Natural killer cell (primary cell): Measurements from ENCODE around the gene PKHD1. TPM values are rescaled to one million over a fixed set of nuclear protein-coding genes. Genes with fewer than 3 reads are reported as not detected.

Experiments
- ATAC-seq, 3 donors: fragments of 150-1000 bp in 2 of 3; fragments of 200-7000 bp in 1 of 3; cut with Tn5 transposase; 1 replicate in 1 of 3; 2 replicates in 2 of 3; pipeline ENCODE4 v1.10.0; 2021; ENCODE audit warnings: mild to moderate bottlenecking in 2 of 3, moderate library complexity in 2 of 3
- DNase-seq, 2 donors: peaks; one replicate each; pipeline versions ENCODE4 v3.0.0 to v3.0.0-alpha.2; 2013 to 2021; ENCODE audit warnings: mixed read lengths in 1 of 2
- H3K27ac ChIP-seq: one replicate; pipeline ENCODE4 v1.5.1; 2013; ENCODE audit warnings: mild to moderate bottlenecking, low read length
- H3K27me3 ChIP-seq: one replicate; pipeline ENCODE4 v1.6.1; 2013; ENCODE audit warnings: low read length; ENCODE audit not compliant: control insufficient read depth, insufficient read depth
- H3K36me3 ChIP-seq: one replicate; pipeline ENCODE4 v1.6.1; 2013; ENCODE audit warnings: low read length; ENCODE audit not compliant: control insufficient read depth, insufficient read depth
- H3K4me1 ChIP-seq: one replicate; pipeline ENCODE4 v1.6.1; 2013; ENCODE audit warnings: low read length; ENCODE audit not compliant: control insufficient read depth, insufficient read depth
- H3K4me3 ChIP-seq: one replicate; pipeline ENCODE4 v1.5.1; 2013; ENCODE audit warnings: low read length
- H3K9me3 ChIP-seq: one replicate; pipeline ENCODE4 v1.6.1; 2013; ENCODE audit warnings: low read length; ENCODE audit not compliant: control insufficient read depth, insufficient read depth
- H3K27ac Mint-ChIP-seq, 2 donors: one replicate each; pipeline ENCODE4 v1.8.0; 2022; ENCODE audit warnings: mild to moderate bottlenecking in 2 of 2, mixed read lengths in 2 of 2, moderate library complexity in 1 of 2
- H3K27me3 Mint-ChIP-seq, 2 donors: one replicate each; pipeline ENCODE4 v1.8.0; 2022; ENCODE audit warnings: low read depth in 2 of 2, mixed read lengths in 2 of 2
- H3K36me3 Mint-ChIP-seq: one replicate; pipeline ENCODE4 v1.8.0; 2022; ENCODE audit warnings: mixed read lengths
- H3K4me1 Mint-ChIP-seq, 2 donors: one replicate each; pipeline ENCODE4 v1.8.0; 2022; ENCODE audit warnings: mixed read lengths in 2 of 2
- H3K4me3 Mint-ChIP-seq: one replicate; pipeline ENCODE4 v1.8.0; 2022; ENCODE audit warnings: mild to moderate bottlenecking, moderate library complexity, mixed read lengths
- H3K9me3 Mint-ChIP-seq, 2 donors: one replicate each; pipeline ENCODE4 v1.8.0; 2022; ENCODE audit warnings: mixed read lengths in 2 of 2
- WGBS: methylation state at CpG from one replicate; pipeline ENCODE4 v1.1.7; 2013; ENCODE audit warnings: missing lambda C conversion rate; ENCODE audit not compliant: insufficient coverage; 5-methylcytosine and 5-hydroxymethylcytosine counted together
- intact Hi-C: fragments of 100-400 bp; cut with micrococcal nuclease; formaldehyde crosslinking; loops from one replicate; pipeline ENCODE4 v1.14.2; 2022
- total RNA-seq, 4 donors: library from RNA; stranded (reverse); fragments of 120-200 nt in 1 of 4; gene quantifications; one replicate each; pipeline versions ENCODE4 v1.2.3 to v1.2.4, GENCODE V29; 2013 to 2022
- TF ChIP-seq, protein P1 (sequence below): fragments of 200-600 bp; IDR thresholded peaks from one replicate; pipeline ENCODE4 v1.8.0; 2022; ENCODE audit warnings: antibody characterized with exemption

PKHD1 gene
- total RNA-seq, 3 donors from 2014 or later (not counting 1 experiment from before 2014, with no cell fraction given): not detected

DNA sequence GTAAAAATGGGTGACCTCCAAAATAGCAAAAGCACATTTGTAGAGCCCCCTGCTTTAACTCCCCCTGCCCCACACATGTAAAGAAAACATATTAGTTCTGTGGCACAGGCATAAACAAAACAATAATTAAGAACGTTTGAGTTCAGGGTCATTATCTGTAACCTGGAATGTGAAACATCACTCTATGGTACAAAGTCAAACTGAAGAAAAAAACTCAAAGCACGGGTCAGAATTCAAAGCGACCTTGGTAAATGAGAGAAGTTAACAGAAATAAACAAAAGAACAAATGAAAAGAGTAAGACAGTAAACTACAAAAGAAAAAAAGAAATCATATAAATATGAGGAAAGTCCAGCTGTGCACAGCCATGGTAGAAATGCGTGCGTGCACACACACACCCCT is 67.5 kb downstream of the PKHD1 start:
- DNase-seq: no peak
- H3K9me3 ChIP-seq: no peaks in the 10 kb centered on the region
- H3K36me3 ChIP-seq: no peaks in the 10 kb centered on the region
- Mint-ChIP-seq H3K9me3 (no peaks in the 10 kb centered on the region), H3K4me3 (no peak overlapping the region), H3K27me3 (peaks cover 2 to 15% of the 10 kb centered on the region in 2 donors), H3K36me3 (no peaks in the 10 kb centered on the region), H3K27ac (no peak overlapping the region), H3K4me1 (no peaks in the 10 kb centered on the region)
- H3K4me1 ChIP-seq: no peaks in the 10 kb centered on the region
- no peak overlapping the region for H3K27ac ChIP-seq
- no peak for ATAC-seq
- 88% methylated on average over 4 of the region's 5 CpGs for WGBS
- TF ChIP-seq, protein P1, sequence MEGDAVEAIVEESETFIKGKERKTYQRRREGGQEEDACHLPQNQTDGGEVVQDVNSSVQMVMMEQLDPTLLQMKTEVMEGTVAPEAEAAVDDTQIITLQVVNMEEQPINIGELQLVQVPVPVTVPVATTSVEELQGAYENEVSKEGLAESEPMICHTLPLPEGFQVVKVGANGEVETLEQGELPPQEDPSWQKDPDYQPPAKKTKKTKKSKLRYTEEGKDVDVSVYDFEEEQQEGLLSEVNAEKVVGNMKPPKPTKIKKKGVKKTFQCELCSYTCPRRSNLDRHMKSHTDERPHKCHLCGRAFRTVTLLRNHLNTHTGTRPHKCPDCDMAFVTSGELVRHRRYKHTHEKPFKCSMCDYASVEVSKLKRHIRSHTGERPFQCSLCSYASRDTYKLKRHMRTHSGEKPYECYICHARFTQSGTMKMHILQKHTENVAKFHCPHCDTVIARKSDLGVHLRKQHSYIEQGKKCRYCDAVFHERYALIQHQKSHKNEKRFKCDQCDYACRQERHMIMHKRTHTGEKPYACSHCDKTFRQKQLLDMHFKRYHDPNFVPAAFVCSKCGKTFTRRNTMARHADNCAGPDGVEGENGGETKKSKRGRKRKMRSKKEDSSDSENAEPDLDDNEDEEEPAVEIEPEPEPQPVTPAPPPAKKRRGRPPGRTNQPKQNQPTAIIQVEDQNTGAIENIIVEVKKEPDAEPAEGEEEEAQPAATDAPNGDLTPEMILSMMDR: no peak
- intact Hi-C loops: loop anchor here (10.0 kb wide), 1 partner anchor 165 kb away; no protein-coding TSS in a partner anchor
- H3K27me3 ChIP-seq: no peaks in the 10 kb centered on the region
- no peak overlapping the region for H3K4me3 ChIP-seq

DNA sequence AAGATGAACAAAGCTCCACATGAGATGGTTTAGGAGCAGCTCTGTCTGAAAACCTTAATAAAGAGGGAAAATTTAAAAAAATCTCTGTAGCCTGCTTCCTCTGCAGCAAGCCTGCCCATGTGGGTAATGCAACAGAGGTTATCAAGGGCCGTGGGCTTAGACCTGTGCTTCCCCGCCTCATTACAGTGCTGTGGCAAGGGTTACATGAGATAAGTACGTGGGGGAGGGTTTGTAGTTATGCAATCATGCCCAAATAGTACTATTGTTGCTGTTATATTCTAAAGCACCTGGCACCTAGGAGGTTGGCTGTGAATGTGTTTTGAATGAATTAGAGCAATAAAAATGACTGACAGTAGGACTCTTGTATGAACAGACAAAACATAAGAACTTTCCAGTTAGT is 68.3 kb downstream of the PKHD1 start:
- DNase-seq (no peak), ATAC-seq (no peak)
- Histone ChIP-seq H3K4me1 (no peaks in the 10 kb centered on the region), H3K9me3 (no peaks in the 10 kb centered on the region), H3K4me3 (no peak overlapping the region), H3K36me3 (no peaks in the 10 kb centered on the region), H3K27ac (no peak overlapping the region), H3K27me3 (no peaks in the 10 kb centered on the region)
- intact Hi-C loops: no loop called here
- Mint-ChIP-seq H3K27me3 (peaks cover 7 to 15% of the 10 kb centered on the region in 2 donors), H3K9me3 (no peaks in the 10 kb centered on the region), H3K4me1 (no peaks in the 10 kb centered on the region), H3K4me3 (no peak overlapping the region), H3K27ac (no peak overlapping the region), H3K36me3 (no peaks in the 10 kb centered on the region)
- 81% methylated on average over 2 of the region's 3 CpGs for WGBS
- TF ChIP-seq, protein P1: no peak

DNA sequence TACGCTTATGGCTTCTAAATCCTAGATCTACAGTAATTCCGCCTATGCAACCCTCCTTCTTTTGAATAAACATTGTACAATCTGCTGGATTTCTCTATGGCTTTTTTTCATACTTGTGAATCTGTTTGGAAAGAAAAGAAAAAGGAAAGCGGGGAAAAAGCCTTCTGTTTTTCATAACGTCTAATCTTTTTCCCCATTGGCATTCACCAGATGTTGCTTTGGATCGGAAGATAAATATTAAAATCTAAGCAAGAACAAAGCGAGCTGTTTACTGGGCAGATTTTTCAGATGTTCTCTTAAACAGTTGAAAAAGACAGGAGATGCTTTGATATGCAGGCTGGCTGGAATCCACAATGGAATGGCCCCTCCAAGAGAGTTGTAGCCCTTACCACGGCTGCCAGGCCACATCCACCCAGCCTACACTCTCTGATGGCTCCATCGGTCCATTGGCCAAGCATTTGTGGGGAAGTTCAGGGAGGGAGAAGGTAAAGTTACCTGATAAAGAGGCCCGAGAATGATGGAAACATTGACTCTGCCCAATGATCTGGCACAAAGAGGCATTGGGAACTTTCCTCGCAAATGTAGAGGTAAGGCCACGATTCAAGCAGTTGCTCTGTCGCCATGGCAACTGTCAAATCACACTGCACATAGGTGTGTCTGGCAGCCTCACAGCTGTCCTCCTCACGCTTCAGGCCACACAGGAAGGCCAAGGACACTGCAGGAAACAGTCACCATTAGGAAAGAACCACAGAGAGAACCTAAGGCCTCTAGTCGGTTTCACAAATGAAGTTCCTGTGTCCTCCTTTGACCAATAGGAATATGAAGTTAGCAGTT is 70.3 kb downstream of the PKHD1 start:
- Mint-ChIP-seq H3K4me1 (no peaks in the 10 kb centered on the region), H3K27ac (no peak overlapping the region), H3K36me3 (no peaks in the 10 kb centered on the region), H3K27me3 (peaks cover 14 to 15% of the 10 kb centered on the region in 2 donors), H3K4me3 (no peak overlapping the region), H3K9me3 (no peaks in the 10 kb centered on the region)
- DNase-seq: no peak
- Histone ChIP-seq H3K4me3 (no peak overlapping the region), H3K9me3 (no peaks in the 10 kb centered on the region), H3K27ac (no peak overlapping the region), H3K4me1 (no peaks in the 10 kb centered on the region), H3K27me3 (no peaks in the 10 kb centered on the region), H3K36me3 (no peaks in the 10 kb centered on the region)
- no peak for ATAC-seq
- TF ChIP-seq, protein P1: no peak
- intact Hi-C loops: no loop called here
- WGBS: 75% methylated on average over 9 of the region's 14 CpGs
